Ovary (tissue), 9 donors: ENCODE measurements around the gene PARP9. TPM values are rescaled to one million over a fixed set of nuclear protein-coding genes. Genes with fewer than 3 reads are reported as not detected.

Experiments used
- DNase-seq, 5 donors: peaks; one replicate each; pipeline ENCODE4 v3.0.0-alpha.2; 2019 to 2020
- H3K27ac ChIP-seq, 2 donors: fragments of 200-600 bp; one replicate each; pipeline versions ENCODE4 v1.5.1 to v1.8.0; 2019 to 2022
- H3K27me3 ChIP-seq: fragments of 200-600 bp; one replicate; pipeline ENCODE4 v1.8.0; 2022
- H3K36me3 ChIP-seq: fragments of 200-600 bp; sonication (generic); one replicate; pipeline ENCODE4 v1.5.1; 2019
- H3K4me1 ChIP-seq: one replicate; pipeline ENCODE4 v1.8.1; 2013; ENCODE audit warnings: mild to moderate bottlenecking, moderate library complexity; ENCODE audit not compliant: insufficient read depth
- H3K4me3 ChIP-seq: fragments of 200-600 bp; sonication (generic); one replicate; pipeline ENCODE4 v1.5.1; 2017
- H3K9me3 ChIP-seq, 2 donors: fragments of 200-600 bp in 1 of 2; sonication (generic) in 1 of 2; one replicate each; pipeline versions ENCODE4 v1.5.1 to v1.8.1; 2013 to 2019; ENCODE audit warnings: mild to moderate bottlenecking in 1 of 2, moderate library complexity in 1 of 2
- EP300 ChIP-seq: sonication (generic); formaldehyde crosslinking; IDR thresholded peaks from one replicate; pipeline ENCODE4 v1.6.1; 2017; ENCODE audit warnings: antibody characterized with exemption
- POLR2A ChIP-seq: fragments of 450-650 bp; IDR thresholded peaks from one replicate; pipeline ENCODE4 v1.6.1; 2017; ENCODE audit warnings: antibody characterized with exemption, mild to moderate bottlenecking, moderate library complexity
- WGBS, 3 donors: extraction: QIAGEN DNeasy Blood & Tissue Kit in 1 of 3; methylation state at CpG; one replicate each; pipeline versions ENCODE4 v1.1.5 to v1.1.7; 2013 to 2017; 5-methylcytosine and 5-hydroxymethylcytosine counted together
- intact Hi-C, 4 donors: fragments of 100-400 bp; cut with DNase I; formaldehyde crosslinking; loops; one replicate each; pipeline versions ENCODE4 v1.11.0 to v1.15.1; 2022 to 2023
- polyA plus RNA-seq, 2 donors: library from polyadenylated mRNA; stranded (reverse); fragments of 200-250 nt in 1 of 2; fragments of 350-450 nt in 1 of 2; fragmentation: Illumina TruSeq in 1 of 2; extraction: RNeasy Lipid Tissue Mini Kit (QIAGEN cat#74804) in 1 of 2; gene quantifications; one replicate each; pipeline ENCODE4 v1.2.3, GENCODE V29; 2013 to 2014
- total RNA-seq, 7 donors: library from RNA; depleted of rRNA in 2 of 7; stranded (reverse); fragments of >200 nt in 2 of 7; fragmentation: NEBNext Ultra II Directional in 3 of 7; extraction: Animal tissue kit (Norgen Biotek cat#: 25700) in 3 of 7; gene quantifications; one replicate each; pipeline versions ENCODE4 v1.1.0 to v1.2.4, GENCODE V29; 2016 to 2023
- TF ChIP-seq, protein P1 (sequence below), 3 donors: fragments of 450-650 bp in 2 of 3; fragments of 200-600 bp in 1 of 3; IDR thresholded peaks; one replicate each; pipeline versions ENCODE4 v1.5.1 to v1.8.0; 2016 to 2022; ENCODE audit warnings: antibody characterized with exemption in 3 of 3, mild to moderate bottlenecking in 1 of 3
- donor health status: DM: no; HTN: no; CAD: no; lungs with moderate emphysema.
- donor health status: DM: no; HTN: no; CAD: no.
- donor health status: Bipolar disorder and iron deficiency.
- donor health status: DM: yes; HTN: yes; CAD: no.
- donor health status: DM: no; HTN: no; CAD: no.
- donor health status: DM: yes; HTN: yes; CAD: no.

The PARP9 gene
- total and polyA plus RNA-seq, 9 donors: 14.4 to 46.2 (median 23.0) TPM

- no peak overlapping the region for H3K27ac ChIP-seq
- H3K27me3 ChIP-seq: no peaks in the 10 kb centered on the region
- H3K9me3 ChIP-seq: no peaks in the 10 kb centered on the region
- no peak for DNase-seq
- H3K4me3 ChIP-seq: no peak overlapping the region
- 68 to 80% (median 71%) methylated on average over 3 of the region's 3 CpGs for WGBS, 3 donors
- no peaks in the 10 kb centered on the region for H3K36me3 ChIP-seq
- no peak for TF ChIP-seq POLR2A
- TF ChIP-seq, protein P1, sequence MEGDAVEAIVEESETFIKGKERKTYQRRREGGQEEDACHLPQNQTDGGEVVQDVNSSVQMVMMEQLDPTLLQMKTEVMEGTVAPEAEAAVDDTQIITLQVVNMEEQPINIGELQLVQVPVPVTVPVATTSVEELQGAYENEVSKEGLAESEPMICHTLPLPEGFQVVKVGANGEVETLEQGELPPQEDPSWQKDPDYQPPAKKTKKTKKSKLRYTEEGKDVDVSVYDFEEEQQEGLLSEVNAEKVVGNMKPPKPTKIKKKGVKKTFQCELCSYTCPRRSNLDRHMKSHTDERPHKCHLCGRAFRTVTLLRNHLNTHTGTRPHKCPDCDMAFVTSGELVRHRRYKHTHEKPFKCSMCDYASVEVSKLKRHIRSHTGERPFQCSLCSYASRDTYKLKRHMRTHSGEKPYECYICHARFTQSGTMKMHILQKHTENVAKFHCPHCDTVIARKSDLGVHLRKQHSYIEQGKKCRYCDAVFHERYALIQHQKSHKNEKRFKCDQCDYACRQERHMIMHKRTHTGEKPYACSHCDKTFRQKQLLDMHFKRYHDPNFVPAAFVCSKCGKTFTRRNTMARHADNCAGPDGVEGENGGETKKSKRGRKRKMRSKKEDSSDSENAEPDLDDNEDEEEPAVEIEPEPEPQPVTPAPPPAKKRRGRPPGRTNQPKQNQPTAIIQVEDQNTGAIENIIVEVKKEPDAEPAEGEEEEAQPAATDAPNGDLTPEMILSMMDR (IDR thresholded peaks at IDR 0.05): no peak
- no peak for TF ChIP-seq EP300
- intact Hi-C loops: no loop called here
- H3K4me1 ChIP-seq: no peaks in the 10 kb centered on the region
Measured at GRCh38 chr3:122598151-122598550, 34.1 kb upstream of the PARP9 start.

DNA sequence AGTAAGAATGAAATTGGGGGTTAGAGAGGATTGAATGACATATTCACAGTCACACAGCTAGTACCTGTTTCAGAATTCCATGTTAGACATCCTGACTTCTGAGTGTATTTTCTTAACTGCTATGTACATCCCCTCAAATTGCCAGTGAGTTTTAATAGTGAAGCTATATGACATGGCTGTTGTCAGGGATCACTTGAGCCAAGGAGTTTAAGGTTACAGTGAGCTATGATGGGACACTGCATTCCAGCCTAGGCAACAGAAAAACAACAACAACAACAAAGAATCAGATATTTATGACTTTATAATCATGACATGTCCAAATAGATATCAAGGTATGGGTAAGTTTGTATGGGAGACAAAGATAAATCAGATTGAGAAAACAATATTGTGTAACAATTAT, 29.9 kb upstream of the PARP9 start:
- TF ChIP-seq, protein P1 (IDR thresholded peaks at IDR 0.05): no peak
- TF ChIP-seq EP300 (no peak), POLR2A (no peak)
- H3K27ac ChIP-seq: no peak overlapping the region
- no peaks in the 10 kb centered on the region for H3K4me1 ChIP-seq
- no peaks in the 10 kb centered on the region for H3K9me3 ChIP-seq
- no peaks in the 10 kb centered on the region for H3K36me3 ChIP-seq
- H3K27me3 ChIP-seq: no peaks in the 10 kb centered on the region
- H3K4me3 ChIP-seq: no peak overlapping the region
- intact Hi-C loops: no loop called here
- no peak for DNase-seq

- Histone ChIP-seq H3K27ac (no peak overlapping the region), H3K36me3 (no peaks in the 10 kb centered on the region), H3K9me3 (no peaks in the 10 kb centered on the region), H3K27me3 (no peaks in the 10 kb centered on the region), H3K4me1 (no peaks in the 10 kb centered on the region), H3K4me3 (no peak overlapping the region)
- 92 to 98% (median 97%) methylated on average over 2 of the region's 2 CpGs for WGBS, 3 donors
- intact Hi-C loops: no loop called here
- no peak for DNase-seq
- TF ChIP-seq, protein P1 (IDR thresholded peaks at IDR 0.05): no peak
- TF ChIP-seq EP300: no peak
- no peak for TF ChIP-seq POLR2A
Measured at GRCh38 chr3:122590610-122591009, 26.5 kb upstream of the PARP9 start.

DNA sequence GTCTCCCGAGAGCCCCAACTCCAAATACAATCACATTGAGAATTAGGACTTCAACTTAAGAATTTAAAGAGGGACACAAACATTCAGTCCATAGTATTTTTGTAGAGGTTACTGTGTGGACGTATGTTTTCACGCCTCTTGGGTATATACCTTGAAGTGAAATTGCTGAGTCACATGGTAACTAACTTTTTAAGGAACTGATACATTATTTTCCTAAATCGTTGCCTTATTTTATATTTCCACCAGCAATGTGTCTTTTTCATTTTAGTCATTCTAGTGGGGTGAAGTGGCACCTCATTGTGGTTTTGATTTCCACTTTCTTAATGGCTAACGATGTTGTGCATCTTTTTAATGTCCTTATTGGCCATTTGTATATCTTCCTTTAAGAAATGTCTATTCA, 25.2 kb upstream of the PARP9 start:
- WGBS, 3 donors: 68 to 77% (median 69%) methylated on average over 5 of the region's 5 CpGs

More for the DNA sequence above, 25.2 kb upstream of the PARP9 start:
- intact Hi-C loops: no loop called here
- no peaks in the 10 kb centered on the region for H3K27me3 ChIP-seq
- no peak overlapping the region for H3K27ac ChIP-seq
- no peaks in the 10 kb centered on the region for H3K4me1 ChIP-seq
- no peaks in the 10 kb centered on the region for H3K36me3 ChIP-seq
- no peak for DNase-seq
- TF ChIP-seq, protein P1 (IDR thresholded peaks at IDR 0.05): no peak
- TF ChIP-seq EP300: no peak
- TF ChIP-seq POLR2A: no peak
- H3K9me3 ChIP-seq: no peaks in the 10 kb centered on the region
- no peak overlapping the region for H3K4me3 ChIP-seq
